NK-92 (cell line): ENCODE data around the gene FRK.

Source experiments
- DNase-seq: peaks from one replicate; lab custom pipeline; 2025; ENCODE audit not compliant: unreplicated experiment; lab: John Stamatoyannopoulos, UW

The FRK gene

DNA sequence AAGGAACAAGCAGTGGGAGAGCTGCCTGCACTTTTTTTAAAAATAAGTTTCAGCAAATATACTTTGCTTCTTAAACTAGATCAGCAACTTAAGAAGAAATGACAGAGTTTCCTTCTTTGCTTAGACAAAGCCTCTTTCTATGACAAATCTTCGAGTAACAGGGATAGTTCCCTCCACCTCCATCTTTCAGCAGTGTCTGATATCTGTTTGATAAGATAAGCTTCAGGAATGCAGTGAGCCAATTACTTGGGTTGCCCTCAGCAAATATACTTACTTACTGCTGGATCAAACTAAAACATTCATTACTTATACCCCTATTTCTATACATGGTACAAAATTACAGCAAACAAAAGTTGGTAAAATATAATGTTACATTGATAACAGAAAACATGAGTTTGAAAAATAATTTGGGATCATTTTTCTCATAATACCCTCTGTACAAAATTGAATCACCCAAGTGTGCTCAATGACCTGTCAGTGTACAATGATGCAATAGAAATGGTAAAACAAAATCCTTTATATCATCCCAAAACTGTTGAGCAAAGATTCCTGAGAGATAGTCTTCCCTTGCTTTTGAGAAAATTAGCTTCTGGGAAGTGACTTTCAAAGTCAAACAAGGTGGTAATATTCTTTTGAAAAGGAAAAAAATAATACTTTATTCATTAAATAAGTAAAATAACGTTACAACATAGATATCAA is 24.5 kb downstream of the FRK start:
- no peak for DNase-seq

DNA sequence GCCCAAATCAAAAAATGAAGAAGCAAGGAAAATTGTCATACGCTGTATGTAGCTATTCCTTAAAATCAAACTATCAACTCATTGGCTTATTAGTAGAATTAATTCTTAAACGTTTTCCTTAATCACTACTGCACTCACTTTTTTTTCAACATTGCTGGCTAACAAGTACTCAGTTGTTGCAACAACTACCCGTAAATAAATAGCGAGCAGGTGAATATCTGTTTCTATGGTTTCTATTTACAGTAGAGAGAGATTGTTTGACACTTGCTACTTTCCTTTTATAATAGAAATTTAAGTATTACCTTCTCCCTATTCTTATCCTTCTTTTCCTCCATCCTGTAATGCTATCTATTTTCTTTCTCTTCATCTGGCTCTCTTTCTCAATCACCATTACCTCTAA is 25.1 kb downstream of the FRK start:
- DNase-seq = no peak

- DNase-seq = no peak
These were observed 26.4 kb downstream of the FRK start for GRCh38 chr6:116034327-116034726.

DNA sequence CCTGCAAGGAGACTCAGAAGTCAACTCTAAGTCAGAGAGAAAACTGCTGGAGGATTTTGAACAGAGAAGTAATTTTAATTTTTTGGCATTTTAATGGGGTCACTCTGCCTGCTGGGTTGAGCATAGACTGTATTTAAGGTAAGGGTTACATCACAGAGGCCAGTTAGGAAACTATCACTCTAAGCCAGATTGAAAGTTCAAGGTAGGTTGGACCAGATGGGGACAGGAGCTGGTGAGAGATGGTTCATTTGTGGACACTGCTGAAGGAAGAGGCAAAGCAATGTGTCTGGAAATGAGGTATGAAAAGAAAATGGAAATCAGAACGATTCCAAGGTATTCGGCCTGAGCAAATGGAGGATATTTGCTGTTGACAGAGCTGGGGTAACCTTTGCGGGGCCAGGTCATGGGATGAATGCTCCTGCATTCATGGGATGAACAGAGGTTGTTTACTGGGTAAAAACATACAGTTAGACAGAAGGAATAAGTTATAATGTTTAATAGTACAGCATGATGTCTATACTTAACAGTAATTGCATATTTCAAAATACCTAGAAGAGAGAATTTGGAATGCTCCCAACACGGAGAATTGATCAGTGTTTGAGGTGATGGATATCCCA is 26.9 kb downstream of the FRK start:
- DNase-seq = no peak

DNA sequence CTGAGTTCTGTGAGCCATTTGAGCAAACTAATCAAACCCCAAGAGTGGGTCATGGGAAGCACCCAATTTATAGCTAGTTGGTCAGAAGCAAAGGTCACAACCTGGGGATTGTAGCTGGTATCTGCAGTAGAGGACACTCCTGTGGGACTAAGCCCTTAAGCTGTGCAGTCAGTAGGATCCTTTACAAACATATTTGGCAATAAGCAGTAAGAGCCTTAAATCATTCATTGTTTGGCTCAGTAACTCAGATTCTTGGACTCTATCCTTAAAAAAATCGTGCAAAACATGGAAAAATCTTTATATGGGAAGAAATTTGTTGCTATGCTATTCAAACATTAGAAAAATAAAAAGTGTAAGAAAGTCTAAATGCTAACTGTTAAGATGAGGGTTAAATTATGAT is 29.9 kb downstream of the FRK start:
- DNase-seq = no peak

GRCh38 chr6:116029535-116029934 is 31.2 kb downstream of the FRK start:
- DNase-seq = no peak

DNA sequence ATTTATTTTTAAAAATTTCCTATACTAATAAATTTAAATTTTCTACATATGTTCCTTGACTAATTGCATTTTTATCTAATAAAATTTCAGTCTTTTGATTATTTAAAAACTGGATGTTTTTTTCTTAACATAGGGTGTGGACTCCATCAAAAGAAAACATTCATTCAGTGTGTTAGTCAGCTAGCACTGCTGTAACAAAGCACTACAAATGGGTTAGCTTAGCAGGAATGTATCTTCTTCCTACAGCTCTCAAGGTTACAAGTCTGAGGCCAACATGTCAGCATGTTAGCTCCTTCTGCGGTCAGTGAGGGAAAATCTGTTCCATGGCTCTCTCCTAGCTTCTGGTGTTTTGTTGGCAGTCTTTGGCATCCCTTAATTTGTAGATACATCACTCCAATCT is 32.5 kb downstream of the FRK start:
- no peak for DNase-seq

- DNase-seq = no peak
These were observed 32.9 kb downstream of the FRK start for GRCh38 chr6:116027801-116028200.

DNA sequence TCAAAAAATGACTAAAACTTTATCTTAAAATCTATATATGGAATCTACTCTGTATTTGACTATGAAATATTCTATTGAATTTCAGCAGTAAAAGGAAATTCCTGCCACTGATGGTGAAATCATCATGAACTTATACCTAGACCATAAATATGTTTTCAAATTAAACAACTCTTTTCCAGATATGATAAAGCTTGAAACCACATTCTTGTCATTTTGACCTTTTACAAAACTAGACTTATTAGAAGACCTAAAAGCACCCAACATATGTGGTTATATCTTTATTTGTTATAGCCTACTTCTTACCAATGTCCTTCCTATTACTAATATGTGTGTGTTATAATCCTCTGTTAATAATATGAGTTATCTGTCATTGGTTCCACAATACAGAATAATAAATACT is 35.3 kb downstream of the FRK start:
- DNase-seq = no peak

GRCh38 chr6:116022841-116023445 is 37.7 kb downstream of the FRK start:
- DNase-seq = no peak

- no peak for DNase-seq
These were observed 40.0 kb downstream of the FRK start for GRCh38 chr6:116020738-116021137.

DNA sequence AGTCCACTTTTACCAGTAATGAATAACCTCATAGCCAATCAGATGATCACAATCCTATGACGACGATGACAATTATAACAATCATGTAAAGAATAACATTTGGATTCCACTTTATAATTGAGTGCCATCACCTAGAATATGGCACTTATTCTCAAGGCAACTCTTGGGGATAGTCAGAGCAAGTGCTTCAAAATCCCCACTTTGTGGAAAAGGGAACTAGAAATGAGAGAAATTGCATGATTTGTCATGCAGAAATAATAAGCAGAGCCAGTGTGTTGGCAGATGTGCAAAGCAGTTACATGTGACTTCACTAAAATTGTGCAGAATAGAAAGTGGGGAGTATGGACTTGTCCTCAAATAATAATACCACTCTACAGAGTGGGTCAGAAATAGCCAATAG is 41.3 kb downstream of the FRK start:
- DNase-seq = no peak

DNA sequence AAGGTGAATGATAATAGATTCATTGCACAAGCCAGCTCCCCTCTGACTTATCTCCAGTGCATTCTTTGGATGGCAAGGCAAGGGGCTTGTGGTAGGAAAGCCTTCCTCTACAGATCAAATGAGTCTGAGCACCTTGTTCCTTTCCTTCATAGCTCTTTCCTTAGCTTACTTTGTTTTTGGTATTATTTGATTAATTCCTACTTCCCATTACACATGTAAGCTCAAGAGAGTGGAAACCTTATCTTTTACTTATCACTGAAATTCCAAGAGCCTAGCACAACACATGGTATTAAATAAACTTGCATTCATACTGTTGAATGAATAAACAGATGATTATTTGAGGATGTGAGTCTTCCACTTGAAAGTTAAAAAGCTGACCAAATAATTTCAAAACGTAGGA is 41.7 kb downstream of the FRK start:
- no peak for DNase-seq

DNA sequence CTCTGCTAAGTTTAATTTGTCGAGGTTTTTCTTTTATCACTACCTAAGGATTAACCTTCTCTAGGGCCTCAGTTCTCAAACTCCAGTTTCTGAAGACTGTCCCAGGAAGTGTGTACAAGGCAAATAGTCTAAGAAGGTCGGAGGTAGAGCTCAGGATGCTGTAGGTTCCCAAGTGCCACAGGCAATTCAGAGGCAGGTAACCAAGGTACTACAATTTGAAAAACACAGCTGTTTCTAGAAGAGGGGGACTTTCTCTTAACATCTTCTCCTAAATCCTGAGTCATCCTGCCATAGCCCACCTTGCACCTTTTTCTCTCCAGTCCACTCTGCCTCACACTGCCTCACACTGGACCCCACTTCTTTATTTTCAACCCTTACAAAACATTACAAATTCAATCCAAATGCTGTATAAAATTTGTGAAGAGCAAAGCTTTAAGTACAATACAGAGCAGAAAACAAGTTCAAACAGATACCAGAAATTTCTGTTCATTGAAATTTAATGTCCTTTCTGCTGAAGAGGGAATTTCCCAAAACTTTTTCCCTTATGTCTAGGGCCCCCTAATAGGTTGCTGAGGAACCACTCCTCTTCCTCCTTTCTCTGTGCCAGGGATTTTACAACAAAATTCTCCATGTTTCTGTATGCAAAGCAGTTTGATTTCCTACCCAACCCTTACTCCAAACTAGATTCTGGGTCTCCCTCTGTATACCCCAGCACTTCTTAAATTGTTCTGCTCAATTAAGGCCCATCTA is 43.0 kb downstream of the FRK start:
- no peak for DNase-seq

GRCh38 chr6:116016846-116017545 is 43.7 kb downstream of the FRK start:
- DNase-seq = no peak

GRCh38 chr6:116015983-116016382 is 44.7 kb downstream of the FRK start:
- no peak for DNase-seq

DNA sequence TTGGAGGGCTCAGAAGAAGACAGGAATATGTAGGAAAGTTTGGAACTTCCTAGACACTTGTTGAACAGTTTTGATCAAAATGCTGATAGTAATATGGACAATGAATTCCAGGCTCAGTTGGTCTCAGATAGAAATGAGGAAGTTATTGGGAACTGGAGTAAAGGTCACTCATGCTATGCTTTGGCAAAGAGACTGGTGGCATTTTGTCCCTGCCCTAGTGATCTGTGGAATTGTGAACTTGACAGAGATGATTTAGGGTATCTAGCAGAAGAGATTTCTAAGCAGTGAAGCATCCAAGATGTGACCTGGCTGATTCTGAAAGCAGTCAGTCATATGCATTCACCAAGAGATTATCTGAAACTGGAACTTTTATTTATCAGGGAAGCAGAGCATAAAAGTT is 45.1 kb downstream of the FRK start:
- no peak for DNase-seq

DNA sequence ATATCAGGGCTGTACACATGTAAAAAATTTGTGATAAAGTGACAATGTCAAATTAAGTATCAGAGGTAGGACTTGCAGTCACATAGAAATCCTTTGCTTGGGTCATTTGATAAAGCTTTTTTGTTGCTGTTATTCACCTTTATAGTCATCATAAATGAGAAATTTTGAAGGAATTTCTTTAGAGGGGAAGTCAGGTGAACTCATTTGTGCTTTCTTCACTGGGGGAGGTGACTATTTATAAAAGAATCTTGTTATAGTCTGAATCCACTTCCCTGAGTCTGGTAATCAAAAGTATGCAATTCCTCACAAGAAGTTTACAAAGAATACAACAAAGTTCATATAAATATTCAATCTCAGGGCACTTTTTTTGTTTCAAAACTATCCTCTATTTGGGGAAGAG is 47.7 kb downstream of the FRK start:
- DNase-seq = no peak

- no peak for DNase-seq
These were observed 48.2 kb downstream of the FRK start for GRCh38 chr6:116012471-116012949.

DNA sequence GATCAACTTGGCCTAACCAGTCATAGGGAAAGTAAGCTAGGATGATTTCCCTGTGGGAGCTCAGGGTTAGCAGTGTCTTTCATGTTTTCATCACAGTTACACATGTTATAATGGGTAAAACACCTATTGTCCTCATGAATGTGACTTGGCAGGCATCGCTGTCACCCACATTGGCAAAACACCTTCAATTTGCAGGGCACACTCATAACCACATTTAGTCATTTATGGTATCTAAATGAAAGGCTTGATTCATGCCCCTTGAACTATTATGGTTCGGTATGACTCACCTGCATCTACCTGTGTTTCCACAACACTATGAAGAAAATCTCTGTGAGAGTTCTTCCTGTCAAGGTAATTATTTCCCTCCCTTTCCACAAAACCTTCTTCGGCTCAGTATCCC is 49.2 kb downstream of the FRK start:
- DNase-seq = no peak

GRCh38 chr6:116010790-116011401 is 49.8 kb downstream of the FRK start:
- no peak for DNase-seq
